GM12875 (cell line): ENCODE measurements around the gene PARP8.

ENCODE experiments used
- H3K4me3 ChIP-seq: one replicate; pipeline ENCODE4 v1.5.1; 2011; ENCODE audit warnings: low read depth, low read length, control low read depth
- CTCF ChIP-seq: IDR thresholded peaks from 2 replicates; pipeline ENCODE4 v1.5.1; 2011; ENCODE audit warnings: low read depth, mild to moderate bottlenecking, control low read depth, inconsistent platforms, low read length, moderate library complexity, borderline replicate concordance; ENCODE audit not compliant: insufficient read depth

Gene PARP8

GRCh38 chr5:50855001-50855400, 188.6 kb downstream of the PARP8 start:
- H3K4me3 ChIP-seq, result no peak overlapping the region
- no peak for TF ChIP-seq CTCF

- no peak for TF ChIP-seq CTCF
- no peak overlapping the region for H3K4me3 ChIP-seq
Measured at GRCh38 chr5:50856401-50857119, 190.1 kb downstream of the PARP8 start.

- no peak overlapping the region for H3K4me3 ChIP-seq
- no peak for TF ChIP-seq CTCF
Measured at GRCh38 chr5:50863534-50864170, 197.2 kb downstream of the PARP8 start.

- H3K4me3 ChIP-seq, result no peak overlapping the region
- no peak for TF ChIP-seq CTCF
Measured at GRCh38 chr5:50864466-50864865, 198.0 kb downstream of the PARP8 start.

- no peak overlapping the region for H3K4me3 ChIP-seq
- TF ChIP-seq CTCF, result no peak
Measured at GRCh38 chr5:50866415-50866814, 200.0 kb downstream of the PARP8 start.

- no peak for TF ChIP-seq CTCF
- H3K4me3 ChIP-seq, result no peak overlapping the region
Measured at GRCh38 chr5:50867140-50867539, 200.7 kb downstream of the PARP8 start.
